HFF-Myc (cell line): ENCODE measurements around the gene ZNF282.

Experiments used
- DNase-seq: peaks from one replicate; pipeline ENCODE4 v3.0.0-alpha.2; 2011; ENCODE audit warnings: low read depth; ENCODE audit errors: extremely low read depth
- H3K4me3 ChIP-seq: replicated peaks from 2 replicates; pipeline ENCODE4 v1.5.1; 2011; ENCODE audit warnings: low read depth, mild to moderate bottlenecking, control low read depth, low read length
- CTCF ChIP-seq: IDR thresholded peaks from 2 replicates; pipeline ENCODE4 v1.5.1; 2012; ENCODE audit warnings: mild to moderate bottlenecking, low read depth, low read length, control low read depth; ENCODE audit errors: missing control alignments

Gene ZNF282

GRCh38 chr7:149253665-149254064 lies 58.3 kb downstream of the ZNF282 start:
- H3K4me3 ChIP-seq = no peak overlapping the region
- DNase-seq = no peak
- TF ChIP-seq CTCF = no peak

- TF ChIP-seq CTCF = no peak
- H3K4me3 ChIP-seq = no peak overlapping the region
- DNase-seq = no peak
These were observed 59.0 kb downstream of the ZNF282 start for GRCh38 chr7:149254181-149254858.

GRCh38 chr7:149255174-149255573 lies 59.8 kb downstream of the ZNF282 start:
- TF ChIP-seq CTCF = no peak
- no peak for DNase-seq
- no peak overlapping the region for H3K4me3 ChIP-seq

- no peak for DNase-seq
- TF ChIP-seq CTCF = no peak
- H3K4me3 ChIP-seq = no peak overlapping the region
These were observed 61.2 kb downstream of the ZNF282 start for GRCh38 chr7:149256568-149256967.

- no peak overlapping the region for H3K4me3 ChIP-seq
- DNase-seq = no peak
- TF ChIP-seq CTCF = no peak
These were observed 61.8 kb downstream of the ZNF282 start for GRCh38 chr7:149257146-149257545.

- DNase-seq = no peak
- TF ChIP-seq CTCF = no peak
These were observed 66.0 kb downstream of the ZNF282 start for GRCh38 chr7:149261316-149261828.

More at GRCh38 chr7:149261316-149261828, 66.0 kb downstream of the ZNF282 start:
- H3K4me3 ChIP-seq = peak overlapping the region; percentile 56
